ENCODE data around the gene SHISA7.

Gene SHISA7

GRCh38 chr19:55443045-55443823 is at the start of gene SHISA7:
Gene SHISA7, minus strand, starts transcription at chr19:55443300. Its CDS starts 437 bp downstream, at chr19:55442863.
- FAIRE-seq (no peak), DNase-seq (ENCODE audit: low spot score) (no peak)

DNA sequence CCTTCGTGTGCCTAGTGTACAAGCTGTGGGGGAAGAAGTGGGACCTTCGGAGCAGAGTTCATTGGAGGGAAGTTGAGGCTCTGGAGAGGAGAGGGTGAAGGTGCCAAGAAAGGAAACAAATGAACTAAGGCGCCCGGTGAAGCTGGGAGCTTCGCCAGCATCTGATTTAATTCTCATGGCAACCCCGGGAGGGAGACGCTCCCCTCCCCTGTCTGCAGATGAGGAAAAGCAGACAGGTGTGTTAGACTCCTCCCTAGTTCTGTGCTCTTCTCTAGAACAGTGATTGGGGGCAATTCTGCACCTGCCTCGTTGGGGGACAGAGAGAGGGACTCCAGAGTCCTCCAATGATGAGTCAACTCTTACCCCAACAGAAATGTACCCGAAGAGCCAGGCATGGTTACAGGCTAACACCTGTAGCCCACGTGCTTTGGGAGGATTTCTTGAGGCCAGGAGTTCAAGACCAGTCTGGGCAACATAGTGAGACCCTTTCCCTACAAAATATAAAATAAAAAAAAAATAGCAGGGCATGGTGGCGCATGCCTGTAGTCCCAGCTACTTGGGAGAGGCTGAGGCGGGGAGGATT is 49.4 kb upstream of the SHISA7 start:
- FAIRE-seq, result no peak

GRCh38 chr19:55491546-55492360 is 48.7 kb upstream of the SHISA7 start:
- DNase-seq (ENCODE audit: low spot score) (no peak), FAIRE-seq (no peak)

More for the DNA sequence above, 49.4 kb upstream of the SHISA7 start:
- no peak for DNase-seq (ENCODE audit: low spot score)

GRCh38 chr19:55490478-55491432 is 47.7 kb upstream of the SHISA7 start:
- FAIRE-seq, result no peak
- no peak for DNase-seq (ENCODE audit: low spot score)

DNA sequence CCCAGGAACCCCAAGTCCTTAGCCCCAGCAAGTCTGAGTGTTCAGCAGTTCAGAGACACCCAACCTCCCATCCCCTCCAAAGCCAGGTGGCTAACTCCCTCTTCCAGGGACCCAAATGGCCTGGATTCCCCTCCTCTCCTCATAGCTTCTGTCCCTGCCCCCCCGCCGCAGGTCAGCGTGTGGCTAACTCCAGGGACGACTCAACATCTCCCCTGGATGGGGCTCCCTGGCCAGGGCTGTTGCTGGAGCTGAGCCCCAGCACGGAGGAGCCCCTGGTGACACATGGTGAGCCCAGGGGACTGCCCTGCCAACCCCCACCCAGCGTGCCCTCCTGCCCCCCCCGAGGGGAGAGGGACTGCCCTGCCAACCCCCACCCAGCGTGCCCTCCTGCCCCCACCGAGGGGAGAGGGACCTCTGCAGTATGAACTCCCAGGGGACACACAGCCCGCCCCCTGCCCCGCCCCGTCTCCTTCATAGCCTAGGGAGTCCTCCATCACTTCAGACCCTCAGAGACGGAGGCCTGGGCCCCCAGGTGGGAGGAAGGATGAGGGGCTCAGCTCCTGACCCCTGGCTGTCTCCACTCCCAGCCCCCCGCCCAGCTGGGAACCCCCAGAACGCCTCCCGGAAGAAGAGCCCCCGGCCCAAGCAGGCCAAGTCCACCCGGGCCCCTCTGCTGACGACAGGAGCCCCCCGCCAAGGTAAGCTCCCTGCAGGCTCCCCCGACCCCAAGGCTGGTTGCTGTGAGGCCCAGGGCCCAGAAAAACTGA is 46.8 kb upstream of the SHISA7 start:
- DNase-seq (ENCODE audit: low spot score), result no peak

GRCh38 chr19:55488986-55489710 is 46.0 kb upstream of the SHISA7 start:
- no peak for FAIRE-seq
- DNase-seq (ENCODE audit: low spot score), result no peak

More for the DNA sequence above, 46.8 kb upstream of the SHISA7 start:
- FAIRE-seq, result no peak

DNA sequence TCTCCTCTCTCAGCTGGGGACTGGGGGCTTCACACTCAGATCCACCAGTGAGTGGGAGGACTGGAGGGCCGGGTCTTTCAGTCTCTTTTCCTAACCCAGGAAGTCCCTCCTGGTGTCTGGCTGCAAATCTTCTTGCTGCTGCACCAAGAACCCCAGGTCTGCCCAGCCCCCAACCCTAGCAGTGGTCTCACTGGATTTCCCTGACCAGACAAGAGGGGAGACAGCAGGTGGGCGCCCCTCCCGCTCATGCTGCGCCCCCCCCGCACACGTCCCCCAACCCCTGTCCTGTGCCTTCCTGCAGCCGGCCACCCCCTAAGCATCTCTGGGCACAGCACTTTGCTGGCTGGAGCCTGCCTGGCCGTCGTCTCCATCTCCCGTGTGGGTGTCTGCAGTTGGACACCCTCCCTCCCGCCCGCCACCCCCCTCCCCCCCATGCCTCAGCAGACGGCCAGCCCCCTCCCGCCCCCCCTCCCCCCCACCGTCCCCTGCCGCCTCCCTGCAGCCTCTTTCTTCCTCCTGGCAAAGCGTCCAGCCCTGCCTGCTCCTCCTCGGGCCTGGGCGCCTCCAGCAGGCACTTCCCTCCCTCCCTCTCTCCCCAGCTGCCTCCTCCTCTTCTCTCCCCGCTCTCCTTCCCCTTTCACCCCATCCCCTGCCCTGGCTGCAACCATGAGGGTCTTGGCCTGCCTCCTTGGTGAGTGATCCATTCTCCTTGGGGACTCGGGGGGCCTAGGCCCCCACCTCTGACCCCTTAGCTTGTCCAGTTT is 45.0 kb upstream of the SHISA7 start, which contains the start of gene SSC5D:
SSC5D (plus strand) TSS at position 513 of the 764 bp plus-strand sequence; CDS start at position 667, 154 bp downstream.
- FAIRE-seq (no peak), DNase-seq (ENCODE audit: low spot score) (peak; percentile 43)

- peak; percentile 35 for FAIRE-seq
Measured at GRCh38 chr19:55486971-55487923, 44.1 kb upstream of the SHISA7 start.

DNA sequence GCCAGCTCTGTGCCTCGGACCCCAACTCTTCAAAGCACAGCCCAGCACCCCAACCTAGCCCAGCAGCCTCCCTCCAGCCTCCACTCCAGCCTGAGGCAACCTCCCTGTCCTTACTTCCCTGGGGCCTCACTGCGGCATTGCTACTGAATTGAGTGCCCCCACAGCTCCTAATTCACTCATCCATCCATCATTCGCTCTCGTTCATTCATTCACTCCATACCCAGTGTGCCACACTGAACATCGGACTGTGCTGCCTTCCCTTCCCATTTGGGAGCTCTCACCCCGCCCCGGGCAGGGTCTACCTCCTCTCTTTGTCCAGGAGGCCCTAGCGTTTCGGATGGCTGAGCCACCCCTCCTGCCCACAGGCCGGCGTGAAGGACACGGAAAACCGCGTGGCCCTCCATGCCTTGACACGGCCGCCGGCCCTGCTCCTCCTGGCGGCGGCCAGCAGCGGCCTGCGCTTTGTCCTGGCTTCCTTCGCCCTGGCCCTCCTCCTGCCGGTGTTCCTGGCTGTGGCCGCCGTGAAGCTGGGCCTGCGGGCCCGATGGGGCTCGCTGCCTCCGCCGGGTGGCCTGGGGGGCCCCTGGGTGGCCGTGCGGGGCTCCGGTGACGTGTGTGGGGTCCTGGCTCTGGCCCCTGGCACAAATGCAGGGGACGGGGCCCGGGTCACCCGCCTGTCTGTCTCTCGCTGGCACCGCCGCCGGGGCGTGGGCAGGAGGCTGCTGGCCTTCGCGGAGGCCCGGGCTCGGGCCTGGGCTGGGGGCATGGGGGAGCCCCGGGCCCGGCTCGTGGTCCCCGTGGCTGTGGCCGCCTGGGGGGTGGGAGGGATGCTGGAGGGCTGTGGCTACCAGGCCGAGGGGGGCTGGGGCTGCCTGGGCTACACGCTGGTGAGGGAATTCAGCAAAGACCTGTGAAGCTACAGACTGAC is 43.2 kb upstream of the SHISA7 start:
- FAIRE-seq (no peak), DNase-seq (ENCODE audit: low spot score) (no peak)

More at GRCh38 chr19:55486971-55487923, 44.1 kb upstream of the SHISA7 start:
- no peak for DNase-seq (ENCODE audit: low spot score)

GRCh38 chr19:55485439-55486011 is 42.4 kb upstream of the SHISA7 start:
- FAIRE-seq, result no peak

GRCh38 chr19:55484593-55485438 is 41.7 kb upstream of the SHISA7 start, which contains the start of gene NAT14:
Gene NAT14, plus strand, starts transcription at chr19:55485188. Its CDS starts 521 bp downstream, at chr19:55485709.
- peak; percentile 88 for DNase-seq (ENCODE audit: low spot score)
- peak; percentile 89 for FAIRE-seq

More at GRCh38 chr19:55485439-55486011, 42.4 kb upstream of the SHISA7 start:
- DNase-seq (ENCODE audit: low spot score), result no peak

DNA sequence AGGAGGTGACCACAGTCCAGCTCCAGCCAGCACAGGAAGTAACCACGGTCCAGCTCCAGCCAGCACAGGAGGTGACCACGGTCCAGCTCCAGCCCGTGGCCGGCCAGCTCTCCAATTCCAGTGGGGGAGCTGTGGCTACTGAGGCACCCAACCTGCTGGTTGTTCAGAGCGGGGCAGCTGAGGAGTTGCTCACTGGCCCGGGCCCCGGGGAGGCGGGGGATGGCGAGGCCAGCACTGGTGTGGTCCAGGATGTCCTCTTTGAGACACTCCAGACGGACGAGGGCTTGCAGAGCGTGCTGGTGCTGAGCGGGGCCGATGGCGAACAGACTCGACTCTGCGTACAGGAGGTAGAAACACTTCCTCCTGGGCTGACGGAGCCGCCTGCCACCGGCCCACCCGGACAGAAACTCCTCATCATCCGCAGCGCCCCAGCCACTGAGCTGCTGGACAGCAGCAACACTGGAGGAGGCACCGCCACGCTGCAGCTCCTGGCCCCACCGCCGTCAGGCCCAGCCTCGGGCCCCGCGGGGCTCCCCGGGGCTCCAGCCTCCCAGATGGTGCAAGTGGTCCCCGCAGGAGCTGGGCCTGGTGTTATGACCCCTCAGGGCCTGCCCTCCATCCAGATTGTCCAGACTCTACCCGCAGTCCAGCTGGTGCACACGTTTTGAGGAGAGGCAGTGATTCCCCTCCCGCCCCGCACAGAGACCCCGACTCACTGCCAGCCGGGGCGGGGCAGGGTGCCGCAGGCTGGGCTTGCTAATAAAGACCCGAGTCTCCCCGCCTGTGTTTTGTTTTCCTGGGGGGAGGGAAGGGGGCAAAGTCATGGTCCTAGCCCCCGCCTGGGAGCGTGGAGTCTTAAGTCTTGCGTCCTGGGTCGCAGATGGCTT is 40.8 kb upstream of the SHISA7 start:
- FAIRE-seq (no peak), DNase-seq (ENCODE audit: low spot score) (no peak)

DNA sequence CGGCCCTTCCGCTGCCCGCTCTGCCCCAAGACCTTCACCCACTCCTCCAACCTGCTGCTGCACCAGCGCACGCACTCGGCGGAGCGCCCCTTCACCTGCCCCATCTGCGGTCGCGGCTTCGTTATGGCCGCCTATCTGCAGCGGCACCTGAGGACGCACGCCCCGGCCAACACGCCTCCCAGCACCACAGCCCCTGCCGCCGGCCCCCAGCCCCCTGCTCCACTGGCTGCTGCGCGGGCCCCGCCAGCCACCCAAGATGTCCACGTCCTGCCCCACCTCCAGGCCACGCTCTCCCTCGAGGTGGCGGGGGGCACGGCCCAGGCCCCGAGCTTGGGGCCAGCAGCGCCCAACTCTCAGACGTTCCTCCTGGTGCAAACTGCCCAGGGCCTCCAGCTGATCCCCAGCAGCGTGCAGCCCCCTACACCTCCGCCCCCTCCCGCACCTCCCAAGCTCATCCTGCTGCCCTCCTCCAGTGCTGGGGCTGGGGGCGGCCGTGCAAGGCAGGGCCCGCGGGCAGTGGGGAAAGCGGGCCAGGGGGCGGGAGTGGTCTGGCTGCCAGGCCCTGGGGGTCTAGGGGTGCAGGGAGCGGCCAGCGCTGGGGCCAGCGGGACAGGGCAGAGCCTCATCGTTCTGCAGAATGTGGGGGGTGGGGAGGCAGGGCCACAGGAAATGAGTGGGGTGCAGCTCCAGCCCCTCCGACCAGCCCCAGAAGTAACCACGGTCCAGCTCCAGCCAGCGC is 40.0 kb upstream of the SHISA7 start:
- FAIRE-seq, result no peak

More for the DNA sequence above, 40.0 kb upstream of the SHISA7 start:
- no peak for DNase-seq (ENCODE audit: low spot score)

All from urothelium cell line (cell line).